K562 (cell line): ENCODE data around the gene POLR1A. TPM values are rescaled to one million over a fixed set of nuclear protein-coding genes. Genes with fewer than 3 reads are reported as not detected.

Experiments
- ATAC-seq: fragments of 200-7000 bp; cut with Tn5 transposase; 3 replicates; pipeline ENCODE4 v1.9.1; 2020; ENCODE audit warnings: moderate library complexity
- BruUV-seq: library from RNA; stranded (reverse); fragments of 400-500 nt; replicated peaks from 2 replicates; lab custom pipeline; 2021; lab: Mats Ljungman, UMichigan
- CTCF ChIA-PET: fragments of 300-600 bp; formaldehyde crosslinking; extraction: SDS; loops from one replicate; lab custom pipeline; 2021; ENCODE audit warnings: low intra/inter-chr PET ratio; lab: Yijun Ruan, JAX
- POLR2A ChIA-PET: fragments of 300-600, 350-650 bp; sonication (Branson Sonifier 250); formaldehyde crosslinking; extraction: SDS; loops from one replicate; lab custom pipeline; 2021; ENCODE audit warnings: antibody characterized with exemption, inconsistent platforms; lab: Yijun Ruan, JAX
- DNase-seq, 4 experiments: peaks; one replicate each; pipeline versions ENCODE4 v3.0.0 to v3.0.0-alpha.2; 2011 to 2018; ENCODE audit warnings: low spot score in 3 of 4, mixed read lengths in 3 of 4; ENCODE audit errors: extremely low read depth in 1 of 4
- FAIRE-seq: peaks from 2 replicates; lab custom pipeline; 2011; peaks lifted over from hg19 to GRCh38; lab: Jason Lieb, UNC
- H2AFZ ChIP-seq: 2 replicates; pipeline ENCODE4 v1.6.0; 2011; ENCODE audit warnings: low read depth, low read length, control low read depth, inconsistent platforms
- H3K27ac ChIP-seq: fragments of 200-600 bp; 3 replicates; pipeline ENCODE4 v1.8.0; 2011; ENCODE audit warnings: low read depth, mild to moderate bottlenecking, control low read depth, inconsistent platforms, low read length, moderate library complexity, mixed read lengths; ENCODE audit errors: extremely low read depth
- H3K27me3 ChIP-seq, 2 experiments: fragments of 300-600 bp in 1 of 2; 2 replicates in 1 of 2; 3 replicates in 1 of 2; pipeline versions ENCODE4 v1.6.0 to v1.8.0; 2011; ENCODE audit warnings: inconsistent platforms in 2 of 2, low read length in 2 of 2, mild to moderate bottlenecking in 1 of 2, mixed read lengths in 1 of 2, moderate library complexity in 1 of 2; ENCODE audit not compliant: control insufficient read depth in 2 of 2, insufficient read depth in 2 of 2
- H3K36me3 ChIP-seq: fragments of 300-600 bp; 3 replicates; pipeline ENCODE4 v1.8.0; 2011; ENCODE audit warnings: mild to moderate bottlenecking, low read length, inconsistent platforms; ENCODE audit not compliant: control insufficient read depth, insufficient read depth
- H3K4me1 ChIP-seq, 2 experiments: fragments of 200-600 bp in 1 of 2; replicated peaks in 1 of 2; 2 replicates in 1 of 2; 3 replicates in 1 of 2; pipeline versions ENCODE4 v1.5.1 to v1.8.0; 2011; ENCODE audit warnings: inconsistent platforms in 2 of 2, low read length in 2 of 2, mild to moderate bottlenecking in 1 of 2, mixed read lengths in 1 of 2, moderate library complexity in 1 of 2; ENCODE audit not compliant: control insufficient read depth in 2 of 2, insufficient read depth in 2 of 2
- H3K4me2 ChIP-seq: 2 replicates; pipeline ENCODE4 v1.6.1; 2011; ENCODE audit warnings: low read length, control low read depth, inconsistent platforms, mixed read lengths; ENCODE audit not compliant: insufficient read depth
- H3K4me3 ChIP-seq: fragments of 200-600 bp; sonication (generic), shearing (Covaris generic); 2 replicates; pipeline ENCODE4 v1.5.1; 2016; ENCODE audit warnings: control low read depth, inconsistent platforms
- H3K79me2 ChIP-seq: fragments of 200-600 bp; 3 replicates; pipeline ENCODE4 v1.8.0; 2011; ENCODE audit warnings: low read length, inconsistent platforms; ENCODE audit not compliant: control insufficient read depth, insufficient read depth
- H3K9ac ChIP-seq, 2 experiments: 2 replicates each; pipeline versions ENCODE4 v1.6.0 to v1.6.1; 2011; ENCODE audit warnings: low read depth in 2 of 2, low read length in 2 of 2, control low read depth in 1 of 2, inconsistent platforms in 1 of 2, mild to moderate bottlenecking in 1 of 2, mixed read lengths in 1 of 2; ENCODE audit not compliant: insufficient read depth in 1 of 2
- H3K9me1 ChIP-seq: one replicate; pipeline ENCODE4 v1.6.0; 2011; ENCODE audit warnings: inconsistent platforms, mild to moderate bottlenecking, low read length, moderate library complexity; ENCODE audit not compliant: control insufficient read depth, insufficient read depth
- H3K9me3 ChIP-seq: replicated peaks from 2 replicates; pipeline ENCODE4 v1.5.1; 2011; ENCODE audit warnings: low read depth, low read length, inconsistent platforms; ENCODE audit not compliant: control insufficient read depth, insufficient read depth
- H4K20me1 ChIP-seq: replicated peaks from 2 replicates; pipeline ENCODE4 v1.6.1; 2011; ENCODE audit warnings: low read length, inconsistent platforms, mixed read lengths; ENCODE audit not compliant: control insufficient read depth, insufficient read depth
- BCLAF1 ChIP-seq, 2 experiments: fragments of 450-650 bp in 1 of 2; IDR thresholded peaks; 2 replicates each; pipeline ENCODE4 v1.6.1; 2011 to 2017; ENCODE audit warnings: low read depth in 2 of 2, antibody characterized with exemption in 1 of 2, borderline replicate concordance in 1 of 2, low read length in 1 of 2, mild to moderate bottlenecking in 1 of 2, mixed read lengths in 1 of 2; ENCODE audit not compliant: control insufficient read depth in 1 of 2
- KDM1A ChIP-seq, 2 experiments: fragments of 450-650 bp; IDR thresholded peaks; 2 replicates each; pipeline ENCODE4 v1.6.1; 2016; ENCODE audit warnings: mild to moderate bottlenecking in 2 of 2
- MTF1 ChIP-seq: fragments of 250-450 bp; sonication (Bioruptor Pico); IDR thresholded peaks from 2 replicates; pipeline ENCODE4 v1.9.0; 2021; ENCODE audit warnings: moderate library complexity, mild to moderate bottlenecking, inconsistent platforms, borderline replicate concordance
- PTRF ChIP-seq: fragments of 450-650 bp; IDR thresholded peaks from 2 replicates; pipeline ENCODE4 v1.6.1; 2016; ENCODE audit warnings: mild to moderate bottlenecking, missing genetic modification characterization, missing compliant biosample characterization
- RCOR1 ChIP-seq, 2 experiments: IDR thresholded peaks; 2 replicates each; pipeline ENCODE4 v1.6.1; 2012; ENCODE audit warnings: low read depth in 2 of 2, low read length in 2 of 2, borderline replicate concordance in 1 of 2, improper control_type of control experiment in 1 of 2
- SPI1 ChIP-seq: IDR thresholded peaks from 2 replicates; pipeline ENCODE4 v1.6.1; 2011; ENCODE audit warnings: low read depth, low read length, control low read depth, borderline replicate concordance
- SUPT5H ChIP-seq: fragments of 450-650 bp; IDR thresholded peaks from 2 replicates; pipeline ENCODE4 v1.6.1; 2016
- TFE3 ChIP-seq: fragments of 450-650 bp; formaldehyde crosslinking; IDR thresholded peaks from 2 replicates; pipeline ENCODE4 v1.4.0; 2020; ENCODE audit warnings: mild to moderate bottlenecking, mixed read lengths
- ZFPM2 ChIP-seq: fragments of 250-450 bp; sonication (Bioruptor Pico); IDR thresholded peaks from 2 replicates; pipeline ENCODE4 v1.5.1; 2022; ENCODE audit warnings: mild to moderate bottlenecking
- ZNF24 ChIP-seq: fragments of 450-650 bp; IDR thresholded peaks from 2 replicates; pipeline ENCODE4 v1.6.1; 2016
- WGBS: fragments of 100-300 bp; shearing (Covaris generic); methylation state at CpG from one replicate; pipeline ENCODE4 v1.1.6; 2016; ENCODE audit warnings: low coverage, mixed read lengths; ENCODE audit not compliant: insufficient coverage; ENCODE audit errors: missing lambda C conversion rate; 5-methylcytosine and 5-hydroxymethylcytosine counted together
- in situ Hi-C: fragments of 300-500 bp; cut with MboI; formaldehyde crosslinking; loops from 4 replicates; pipeline ENCODE4 v1.15.0; 2018; ENCODE audit warnings: inconsistent platforms, mixed read lengths
- intact Hi-C: fragments of 100-400 bp; cut with micrococcal nuclease; formaldehyde crosslinking; loops from 2 replicates; pipeline ENCODE4 v1.14.2; 2022
- polyA plus RNA-seq, 8 experiments: library from polyadenylated mRNA; depleted of rRNA in 4 of 8; stranded (reverse) in 5 of 8; unstranded in 3 of 8; fragments of >200 nt; fragmentation: Nextera tagmentation in 2 of 8; fragmentation: Illumina TruSeq in 1 of 8; extraction: Ambion mirVana in 2 of 8; extraction: Trizol in 1 of 8; gene quantifications; 2 replicates each; pipeline versions ENCODE4 v1.2.1 to v1.2.3, GENCODE V29; 2011 to 2014; ENCODE audit warnings: inconsistent platforms in 1 of 8, missing spikeins in 1 of 8
- total RNA-seq, 7 experiments: library from RNA; depleted of rRNA in 6 of 7; stranded (reverse); fragments of >200 nt in 6 of 7; fragmentation: Illumina TruSeq in 2 of 7; extraction: Trizol in 2 of 7; gene quantifications; 2 replicates each; pipeline versions ENCODE4 v1.2.1 to v1.2.3, GENCODE V29; 2011 to 2021; ENCODE audit warnings: low replicate concordance in 1 of 7
- TF ChIP-seq, protein P1 (sequence below): sonication (generic); formaldehyde crosslinking; IDR thresholded peaks from 2 replicates; pipeline ENCODE4 v1.8.0; 2022; ENCODE audit warnings: mild to moderate bottlenecking, low read depth, missing genetic modification reagents
- TF ChIP-seq, protein P2 (sequence below): fragments of 450-650 bp; IDR thresholded peaks from 2 replicates; pipeline ENCODE4 v1.6.1; 2017; ENCODE audit warnings: mild to moderate bottlenecking, moderate library complexity
- TF ChIP-seq, protein P3 (sequence below): sonication (generic); formaldehyde crosslinking; IDR thresholded peaks from 2 replicates; pipeline ENCODE4 v1.8.0; 2023; ENCODE audit warnings: mild to moderate bottlenecking, missing genetic modification reagents

Gene POLR1A
- total and polyA plus RNA-seq, 9 of the 15 experiments (the other 6 are each of a cell fraction or from before 2014, with no cell fraction given), result 3.0 to 72.1 (median 21.8) TPM

GRCh38 chr2:86047575-86048382, 57.9 kb downstream of the POLR1A start:
- no peaks in the 10 kb centered on the region for H3K79me2 ChIP-seq
- H4K20me1 ChIP-seq, result no peaks in the 10 kb centered on the region
- peaks cover 97% of the 10 kb centered on the region for H3K36me3 ChIP-seq
- BruUV-seq, result no TSS peak
- TF ChIP-seq ZFPM2 (CRISPR knock-in tag) (no peak), KDM1A (IDR thresholded peaks at IDR 0.05) (no peak), MTF1 (CRISPR knock-in tag) (no peak), SPI1 (no peak), SUPT5H (no peak), RCOR1 (IDR thresholded peaks at IDR 0.05; ENCODE audit: borderline replicate concordance in 1 of 2, low read depth in 2 of 2, low read length in 2 of 2) (no peak), BCLAF1 (IDR thresholded peaks at IDR 0.05; ENCODE audit: borderline replicate concordance in 1 of 2, control insufficient read depth in 1 of 2, low read depth in 2 of 2, low read length in 1 of 2) (no peak), TFE3 (CRISPR knock-in tag) (no peak), ZNF24 (no peak), PTRF (tag) (no peak)
- TF ChIP-seq, protein P1, sequence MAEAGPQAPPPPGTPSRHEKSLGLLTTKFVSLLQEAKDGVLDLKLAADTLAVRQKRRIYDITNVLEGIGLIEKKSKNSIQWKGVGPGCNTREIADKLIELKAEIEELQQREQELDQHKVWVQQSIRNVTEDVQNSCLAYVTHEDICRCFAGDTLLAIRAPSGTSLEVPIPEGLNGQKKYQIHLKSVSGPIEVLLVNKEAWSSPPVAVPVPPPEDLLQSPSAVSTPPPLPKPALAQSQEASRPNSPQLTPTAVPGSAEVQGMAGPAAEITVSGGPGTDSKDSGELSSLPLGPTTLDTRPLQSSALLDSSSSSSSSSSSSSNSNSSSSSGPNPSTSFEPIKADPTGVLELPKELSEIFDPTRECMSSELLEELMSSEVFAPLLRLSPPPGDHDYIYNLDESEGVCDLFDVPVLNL, result no peak
- TF ChIP-seq, protein P2, sequence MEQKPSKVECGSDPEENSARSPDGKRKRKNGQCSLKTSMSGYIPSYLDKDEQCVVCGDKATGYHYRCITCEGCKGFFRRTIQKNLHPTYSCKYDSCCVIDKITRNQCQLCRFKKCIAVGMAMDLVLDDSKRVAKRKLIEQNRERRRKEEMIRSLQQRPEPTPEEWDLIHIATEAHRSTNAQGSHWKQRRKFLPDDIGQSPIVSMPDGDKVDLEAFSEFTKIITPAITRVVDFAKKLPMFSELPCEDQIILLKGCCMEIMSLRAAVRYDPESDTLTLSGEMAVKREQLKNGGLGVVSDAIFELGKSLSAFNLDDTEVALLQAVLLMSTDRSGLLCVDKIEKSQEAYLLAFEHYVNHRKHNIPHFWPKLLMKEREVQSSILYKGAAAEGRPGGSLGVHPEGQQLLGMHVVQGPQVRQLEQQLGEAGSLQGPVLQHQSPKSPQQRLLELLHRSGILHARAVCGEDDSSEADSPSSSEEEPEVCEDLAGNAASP, result no peak
- TF ChIP-seq, protein P3, sequence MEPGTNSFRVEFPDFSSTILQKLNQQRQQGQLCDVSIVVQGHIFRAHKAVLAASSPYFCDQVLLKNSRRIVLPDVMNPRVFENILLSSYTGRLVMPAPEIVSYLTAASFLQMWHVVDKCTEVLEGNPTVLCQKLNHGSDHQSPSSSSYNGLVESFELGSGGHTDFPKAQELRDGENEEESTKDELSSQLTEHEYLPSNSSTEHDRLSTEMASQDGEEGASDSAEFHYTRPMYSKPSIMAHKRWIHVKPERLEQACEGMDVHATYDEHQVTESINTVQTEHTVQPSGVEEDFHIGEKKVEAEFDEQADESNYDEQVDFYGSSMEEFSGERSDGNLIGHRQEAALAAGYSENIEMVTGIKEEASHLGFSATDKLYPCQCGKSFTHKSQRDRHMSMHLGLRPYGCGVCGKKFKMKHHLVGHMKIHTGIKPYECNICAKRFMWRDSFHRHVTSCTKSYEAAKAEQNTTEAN (CRISPR knock-in tag), result no peak
- POLR2A ChIA-PET, result interaction anchor here (0.7 kb wide), 1 partner anchor 12 kb away, joined by 3 read pairs; no protein-coding TSS in a partner anchor
- no peak overlapping the region for H3K27ac ChIP-seq
- H3K9me1 ChIP-seq, result no peaks in the 10 kb centered on the region
- FAIRE-seq (no peak), DNase-seq (no peak), ATAC-seq (no peak)
- intact Hi-C loops (no loop called here), in situ Hi-C loops (no loop called here)
- CTCF ChIA-PET, result no interaction called here
- 88% methylated on average over 8 of the region's 8 CpGs for WGBS
- H3K27me3 ChIP-seq, result no peaks in the 10 kb centered on the region
- H2AFZ ChIP-seq, result no peak overlapping the region
- no peaks in the 10 kb centered on the region for H3K4me1 ChIP-seq
- H3K9me3 ChIP-seq, result no peaks in the 10 kb centered on the region
- no peak overlapping the region for H3K4me2 ChIP-seq
- H3K9ac ChIP-seq, result no peak overlapping the region
- no peak overlapping the region for H3K4me3 ChIP-seq
